Activated CD4-positive, alpha-beta T cell treated with anti-CD3 and anti-CD28 coated beads, Interleukin-2, amount 50 U/mL, for 1 hour (primary cell): ENCODE results near the gene CNTN3.

Experiments used
- DNase-seq: peaks from one replicate; pipeline ENCODE4 v3.0.0-alpha.2; 2020

Gene CNTN3

GRCh38 chr3:74614107-74614967, at the start of gene CNTN3:
TSS of gene CNTN3 (minus strand) at chr3:74614659. CDS start at chr3:74521112, 93,547 bp downstream.
- DNase-seq, result no peak

GRCh38 chr3:74663178-74663577, 48.7 kb upstream of the CNTN3 start:
- DNase-seq, result no peak

- DNase-seq, result no peak
Measured at GRCh38 chr3:74661672-74662071, 47.2 kb upstream of the CNTN3 start.

GRCh38 chr3:74651885-74652284, 37.4 kb upstream of the CNTN3 start:
- no peak for DNase-seq

GRCh38 chr3:74651292-74651691, 36.8 kb upstream of the CNTN3 start:
- DNase-seq, result no peak

- no peak for DNase-seq
Measured at GRCh38 chr3:74648107-74648506, 33.6 kb upstream of the CNTN3 start.

- no peak for DNase-seq
Measured at GRCh38 chr3:74646094-74646493, 31.6 kb upstream of the CNTN3 start.

GRCh38 chr3:74643636-74644035, 29.2 kb upstream of the CNTN3 start:
- no peak for DNase-seq

- no peak for DNase-seq
Measured at GRCh38 chr3:74642876-74643275, 28.4 kb upstream of the CNTN3 start.

- DNase-seq, result no peak
Measured at GRCh38 chr3:74640211-74640610, 25.8 kb upstream of the CNTN3 start.

GRCh38 chr3:74639681-74640080, 25.2 kb upstream of the CNTN3 start:
- DNase-seq, result no peak

GRCh38 chr3:74636981-74637380, 22.5 kb upstream of the CNTN3 start:
- DNase-seq, result no peak

GRCh38 chr3:74633021-74633420, 18.6 kb upstream of the CNTN3 start:
- DNase-seq, result no peak

GRCh38 chr3:74631351-74632140, 17.1 kb upstream of the CNTN3 start:
- no peak for DNase-seq

- no peak for DNase-seq
Measured at GRCh38 chr3:74630602-74631001, 16.1 kb upstream of the CNTN3 start.

- no peak for DNase-seq
Measured at GRCh38 chr3:74626011-74626410, 11.6 kb upstream of the CNTN3 start.

- no peak for DNase-seq
Measured at GRCh38 chr3:74624301-74624700, 9.8 kb upstream of the CNTN3 start.

GRCh38 chr3:74623261-74623836, 8.9 kb upstream of the CNTN3 start:
- no peak for DNase-seq

- no peak for DNase-seq
Measured at GRCh38 chr3:74621581-74621980, 7.1 kb upstream of the CNTN3 start.

GRCh38 chr3:74617776-74618175, 3.3 kb upstream of the CNTN3 start:
- DNase-seq, result no peak

GRCh38 chr3:74613521-74614106, 845 bp downstream of the CNTN3 start:
- no peak for DNase-seq

GRCh38 chr3:74613060-74613459, 1.4 kb downstream of the CNTN3 start:
- no peak for DNase-seq

- no peak for DNase-seq
Measured at GRCh38 chr3:74611206-74611605, 3.3 kb downstream of the CNTN3 start.
